ENCODE measurements around the gene HMGB3. TPM values are rescaled to one million over a fixed set of nuclear protein-coding genes. Genes with fewer than 3 reads are reported as not detected.

Gene HMGB3
- total RNA-seq, 1 experiment from 2014 or later = 251 TPM

GRCh38 chrX:151015684-151016083, 32.5 kb downstream of the HMGB3 start:
- Histone ChIP-seq H3K4me3 (ENCODE audit: low read depth in 2 of 2, low read length in 2 of 2) (no peak overlapping the region), H3K27me3 (ENCODE audit: control insufficient read depth, insufficient read depth, low read length) (no peaks in the 10 kb centered on the region), H3K36me3 (ENCODE audit: control insufficient read depth, insufficient read depth, low read length) (no peaks in the 10 kb centered on the region), H3K27ac (ENCODE audit: low read length) (no peak overlapping the region), H3K4me1 (ENCODE audit: control insufficient read depth, insufficient read depth, low read length) (no peaks in the 10 kb centered on the region), H3K9me3 (ENCODE audit: control insufficient read depth, insufficient read depth, low read depth, low read length) (no peaks in the 10 kb centered on the region)
- ATAC-seq (0 out of 2 replicates have a peak, but pooled peaks have one; percentile 51), DNase-seq (ENCODE audit: low read depth, low spot score) (no peak)
- CTCF ChIA-PET = no interaction called here
- intact Hi-C loops (cut with micrococcal nuclease; ENCODE audit: unreplicated experiment) (no loop called here), in situ Hi-C loops (cut with HindIII; ENCODE audit: low pct_unique_long_range_greater_than_20kb, low sequenced_read_pairs) (no loop called here)
- BruUV-seq (replicated peaks) = no TSS peak
- POLR2A ChIA-PET = no interaction called here
- TF ChIP-seq TCF7L2 (IDR thresholded peaks at IDR 0.05; ENCODE audit: low read depth, low read length) (no peak), POLR2AphosphoS5 (IDR thresholded peaks at IDR 0.05; ENCODE audit: low read depth, low read length) (no peak)

- Histone ChIP-seq H3K27ac (ENCODE audit: low read length) (no peak overlapping the region), H3K4me3 (ENCODE audit: low read depth in 2 of 2, low read length in 2 of 2) (no peak overlapping the region), H3K27me3 (ENCODE audit: control insufficient read depth, insufficient read depth, low read length) (no peaks in the 10 kb centered on the region), H3K9me3 (ENCODE audit: control insufficient read depth, insufficient read depth, low read depth, low read length) (no peaks in the 10 kb centered on the region), H3K4me1 (ENCODE audit: control insufficient read depth, insufficient read depth, low read length) (no peaks in the 10 kb centered on the region), H3K36me3 (ENCODE audit: control insufficient read depth, insufficient read depth, low read length) (no peaks in the 10 kb centered on the region)
- peak; percentile 51; the same call in 1 of the 2 replicates for ATAC-seq
- BruUV-seq (replicated peaks) = no TSS peak
- DNase-seq (ENCODE audit: low read depth, low spot score) = no peak
- ChIA-PET POLR2A (no interaction called here), CTCF (no interaction called here)
- TF ChIP-seq REST (IDR thresholded peaks at IDR 0.05; ENCODE audit: insufficient read depth in 1 of 2, low read depth in 2 of 2, low read length in 1 of 2) (no peak), SIN3A (IDR thresholded peaks at IDR 0.05; ENCODE audit: borderline replicate concordance, insufficient read depth, low read depth, low read length) (no peak), TCF7L2 (IDR thresholded peaks at IDR 0.05; ENCODE audit: low read depth, low read length) (no peak), POLR2AphosphoS5 (IDR thresholded peaks at IDR 0.05; ENCODE audit: low read depth, low read length) (no peak), CTCF (IDR thresholded peaks at IDR 0.05) (no peak)
- in situ Hi-C loops (cut with HindIII; ENCODE audit: low pct_unique_long_range_greater_than_20kb, low sequenced_read_pairs) (no loop called here), intact Hi-C loops (cut with micrococcal nuclease; ENCODE audit: unreplicated experiment) (no loop called here)
Observed at GRCh38 chrX:151019856-151020255, 36.7 kb downstream of the HMGB3 start.

- intact Hi-C loops (cut with micrococcal nuclease; ENCODE audit: unreplicated experiment) = no loop called here
- H3K4me3 ChIP-seq (ENCODE audit: low read depth in 2 of 2, low read length in 2 of 2) = no peak overlapping the region
- H3K27me3 ChIP-seq (ENCODE audit: control insufficient read depth, insufficient read depth, low read length) = peaks cover 3% of the 10 kb centered on the region; the same call in 1 of the 2 replicates
- ChIA-PET POLR2A (no interaction called here), CTCF (no interaction called here)
- H3K9me3 ChIP-seq (ENCODE audit: control insufficient read depth, insufficient read depth, low read depth, low read length) = no peaks in the 10 kb centered on the region
- TF ChIP-seq REST (IDR thresholded peaks at IDR 0.05; ENCODE audit: insufficient read depth in 1 of 2, low read depth in 2 of 2, low read length in 1 of 2) (no peak), POLR2AphosphoS5 (IDR thresholded peaks at IDR 0.05; ENCODE audit: low read depth, low read length) (no peak), SIN3A (IDR thresholded peaks at IDR 0.05; ENCODE audit: borderline replicate concordance, insufficient read depth, low read depth, low read length) (no peak), TCF7L2 (IDR thresholded peaks at IDR 0.05; ENCODE audit: low read depth, low read length) (no peak), CTCF (IDR thresholded peaks at IDR 0.05) (no peak)
- DNase-seq (ENCODE audit: low read depth, low spot score) = no peak
- in situ Hi-C loops (cut with HindIII; ENCODE audit: low pct_unique_long_range_greater_than_20kb, low sequenced_read_pairs) = no loop called here
- no peaks in the 10 kb centered on the region for H3K4me1 ChIP-seq (ENCODE audit: control insufficient read depth, insufficient read depth, low read length)
- no TSS peak for BruUV-seq (replicated peaks)
- no peak overlapping the region for H3K27ac ChIP-seq (ENCODE audit: low read length)
- ATAC-seq = no peak
- no peaks in the 10 kb centered on the region for H3K36me3 ChIP-seq (ENCODE audit: control insufficient read depth, insufficient read depth, low read length)
Observed at GRCh38 chrX:151030845-151031244, 47.7 kb downstream of the HMGB3 start.
